Epithelial cell of prostate (primary cell): ENCODE data around the gene CENPN.

ENCODE experiments used
- DNase-seq: peaks from one replicate; pipeline ENCODE4 v3.0.0-alpha.2; 2011; ENCODE audit warnings: low read depth, low spot score
- H3K27ac ChIP-seq: fragments of 450-650 bp; 2 replicates; pipeline ENCODE4 v1.5.1; 2017; ENCODE audit warnings: mild to moderate bottlenecking

CENPN gene

DNA sequence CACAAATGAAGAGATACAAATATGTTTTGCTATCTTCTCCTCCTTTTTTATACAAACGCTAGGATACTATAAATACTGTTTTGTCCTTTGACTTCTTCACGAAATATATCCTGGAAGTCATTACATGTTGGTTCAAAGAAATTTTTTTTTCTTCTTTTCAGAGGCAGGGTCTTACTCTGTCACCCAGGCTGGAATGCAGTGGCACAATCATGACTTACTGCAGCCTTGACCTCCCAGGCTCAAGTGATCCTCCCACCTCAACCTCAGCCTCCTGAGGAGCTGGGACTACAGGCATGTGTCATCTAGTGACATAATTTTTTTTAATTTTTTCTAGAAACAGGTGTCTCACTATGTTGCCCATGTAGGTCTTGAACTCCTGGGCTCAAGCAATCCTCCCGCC is 16.4 kb upstream of the CENPN start:
- no peak overlapping the region for H3K27ac ChIP-seq

DNA sequence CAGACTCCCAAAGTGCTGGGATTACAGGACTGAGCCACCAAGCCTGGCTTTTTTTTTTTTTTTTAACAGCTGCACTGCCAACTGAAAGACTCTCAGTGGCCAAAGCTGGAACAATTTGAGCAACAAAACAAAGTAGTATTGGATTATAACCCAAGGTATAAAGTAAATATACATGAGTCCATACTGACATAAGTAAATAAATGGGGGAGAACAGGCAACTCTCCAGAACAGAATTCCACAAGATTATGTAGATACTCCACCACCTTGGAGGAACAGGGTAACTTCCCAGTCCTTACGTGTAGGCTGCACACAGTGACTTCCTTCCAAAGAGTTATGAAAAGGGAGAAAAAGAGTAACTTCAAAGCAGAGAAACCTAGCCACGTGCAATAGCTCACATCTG is 16.0 kb upstream of the CENPN start:
- H3K27ac ChIP-seq = no peak overlapping the region
- DNase-seq = no peak

More for the DNA sequence above, 16.4 kb upstream of the CENPN start:
- no peak for DNase-seq

DNA sequence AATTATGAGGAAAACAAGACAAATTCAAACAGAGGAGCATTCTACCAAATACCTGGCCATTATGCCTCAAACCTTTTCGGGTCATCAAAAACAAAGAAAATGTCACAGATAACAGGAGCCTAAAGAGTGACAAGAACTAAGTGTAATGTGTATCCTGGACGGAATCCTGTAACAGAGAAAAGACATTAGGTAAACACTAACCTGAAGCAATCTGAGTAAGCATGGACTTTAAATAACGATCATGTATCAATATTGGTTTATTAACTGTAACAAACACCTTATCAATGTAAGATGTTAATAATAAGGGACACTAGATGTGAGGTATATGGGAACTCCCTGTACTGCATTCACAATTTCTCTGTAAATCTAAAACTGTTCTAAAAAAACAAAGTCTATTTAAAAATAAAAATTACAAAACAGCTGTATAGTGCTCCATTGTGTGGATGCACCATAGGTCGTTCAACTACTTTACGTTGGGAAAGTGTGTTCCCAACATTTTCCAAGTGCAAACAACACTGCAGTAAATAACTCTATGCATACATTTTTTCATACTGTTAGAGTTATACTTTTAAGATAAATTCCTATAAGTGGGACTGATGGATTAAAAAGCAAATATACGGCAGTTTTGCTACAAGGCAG is 15.1 kb upstream of the CENPN start:
- DNase-seq = no peak
- no peak overlapping the region for H3K27ac ChIP-seq

DNA sequence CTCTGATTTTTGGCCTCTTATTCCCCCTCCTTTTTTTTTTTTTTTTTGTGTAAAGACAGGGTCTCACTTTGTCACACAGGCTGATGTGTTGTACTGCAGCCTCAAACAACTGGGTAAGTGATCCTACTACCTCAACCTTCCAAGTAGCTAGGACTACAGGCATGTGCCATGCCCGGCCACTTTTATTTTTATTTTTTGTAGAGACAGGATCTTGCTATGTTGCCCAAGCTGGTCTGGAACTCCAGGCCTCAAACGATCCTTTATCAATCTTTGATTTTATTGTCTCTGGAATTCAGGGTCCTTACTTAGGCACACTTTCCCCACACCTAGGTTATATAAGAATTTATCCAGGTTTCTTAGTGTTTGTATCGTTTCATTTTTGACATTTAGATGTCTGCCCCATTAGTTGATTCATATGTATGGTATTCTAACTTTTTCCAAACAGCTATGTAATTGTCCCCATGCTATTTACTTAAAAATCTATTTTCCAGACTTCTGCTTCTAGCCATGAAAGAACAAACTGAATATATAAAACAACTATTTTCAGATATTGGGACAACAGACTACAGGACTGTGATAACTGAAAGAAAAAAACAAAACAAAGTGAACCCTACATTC is 14.2 kb upstream of the CENPN start:
- no peak for DNase-seq
- peak overlapping the region; percentile 70 for H3K27ac ChIP-seq

DNA sequence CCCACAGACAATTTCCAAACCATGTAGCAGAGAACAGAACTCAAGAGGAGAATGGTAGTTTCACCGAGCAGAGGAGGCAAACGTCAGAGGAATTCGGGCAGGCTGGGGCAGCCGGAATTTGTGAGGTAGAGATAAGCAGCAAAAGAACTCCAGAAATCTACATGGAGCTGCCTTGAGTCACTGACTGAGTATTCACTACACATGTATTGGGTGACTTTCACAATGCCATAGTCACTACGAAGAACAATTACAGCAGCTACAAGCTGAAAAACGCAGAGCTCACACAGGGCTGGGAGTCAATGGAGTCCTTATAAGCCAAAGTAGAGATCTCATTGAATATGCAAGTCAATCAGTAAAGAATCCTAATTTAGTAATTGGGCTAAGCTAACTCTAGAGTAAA is 13.7 kb upstream of the CENPN start:
- H3K27ac ChIP-seq = peak overlapping the region; percentile 70
- DNase-seq = peak; percentile 37

DNA sequence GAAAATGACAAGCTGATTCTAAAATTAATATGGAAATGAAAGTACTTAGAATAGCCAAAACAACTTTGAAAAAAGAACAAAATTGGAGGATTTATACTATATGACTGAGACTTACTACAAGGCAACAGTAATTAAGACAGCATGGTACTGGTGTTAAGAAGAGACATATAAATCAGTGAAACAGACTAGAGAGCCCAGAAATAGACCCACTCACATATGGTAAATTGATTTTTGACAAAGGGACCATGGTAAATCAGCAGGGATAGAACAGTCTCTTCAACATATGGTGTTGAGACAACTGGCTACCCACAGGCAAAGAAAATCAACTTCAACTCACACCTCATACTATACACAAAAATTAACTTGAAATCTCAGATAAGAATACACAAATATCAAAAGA is 13.2 kb upstream of the CENPN start:
- DNase-seq = no peak
- peak overlapping the region; percentile 70 for H3K27ac ChIP-seq

DNA sequence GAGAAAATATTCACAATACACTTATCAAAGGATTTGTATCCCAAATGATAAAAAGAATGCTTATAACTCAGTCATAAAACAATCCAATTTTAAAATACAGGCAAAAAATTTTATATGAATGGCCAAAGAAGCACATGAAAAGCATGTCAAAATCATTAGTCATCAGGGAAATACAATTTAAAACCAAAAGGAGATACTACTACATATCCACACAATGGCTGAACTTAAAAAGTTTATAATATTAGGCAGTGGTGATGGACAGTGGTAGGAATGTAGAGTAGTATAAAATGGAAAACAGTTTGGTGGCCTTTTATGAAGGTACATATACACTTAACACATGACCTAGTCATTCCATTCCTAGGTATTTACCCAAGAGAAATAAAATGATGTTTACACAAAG is 12.6 kb upstream of the CENPN start:
- DNase-seq = no peak

DNA sequence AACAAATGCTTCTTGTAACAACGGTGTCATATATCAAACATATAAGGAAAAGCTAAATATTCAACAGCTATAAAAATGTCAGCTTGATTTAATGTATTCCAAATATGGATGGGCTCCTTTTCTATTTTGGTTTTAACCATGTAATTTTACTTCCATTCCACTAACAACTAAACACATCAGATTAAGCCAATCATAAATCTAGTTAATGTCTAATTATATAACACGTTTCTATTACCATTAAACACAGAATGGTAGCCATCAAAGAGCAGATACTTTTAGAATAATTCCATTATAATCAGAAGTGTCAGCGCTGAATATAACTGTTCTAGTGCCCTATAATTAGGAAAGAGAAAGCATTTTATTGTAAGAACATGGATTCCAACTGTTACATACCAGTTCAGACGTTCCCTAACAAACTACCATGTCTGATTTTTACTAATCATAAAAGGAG is 10.3 kb upstream of the CENPN start:
- no peak overlapping the region for H3K27ac ChIP-seq
- DNase-seq = no peak

More for the DNA sequence above, 12.6 kb upstream of the CENPN start:
- peak overlapping the region; percentile 70 for H3K27ac ChIP-seq

DNA sequence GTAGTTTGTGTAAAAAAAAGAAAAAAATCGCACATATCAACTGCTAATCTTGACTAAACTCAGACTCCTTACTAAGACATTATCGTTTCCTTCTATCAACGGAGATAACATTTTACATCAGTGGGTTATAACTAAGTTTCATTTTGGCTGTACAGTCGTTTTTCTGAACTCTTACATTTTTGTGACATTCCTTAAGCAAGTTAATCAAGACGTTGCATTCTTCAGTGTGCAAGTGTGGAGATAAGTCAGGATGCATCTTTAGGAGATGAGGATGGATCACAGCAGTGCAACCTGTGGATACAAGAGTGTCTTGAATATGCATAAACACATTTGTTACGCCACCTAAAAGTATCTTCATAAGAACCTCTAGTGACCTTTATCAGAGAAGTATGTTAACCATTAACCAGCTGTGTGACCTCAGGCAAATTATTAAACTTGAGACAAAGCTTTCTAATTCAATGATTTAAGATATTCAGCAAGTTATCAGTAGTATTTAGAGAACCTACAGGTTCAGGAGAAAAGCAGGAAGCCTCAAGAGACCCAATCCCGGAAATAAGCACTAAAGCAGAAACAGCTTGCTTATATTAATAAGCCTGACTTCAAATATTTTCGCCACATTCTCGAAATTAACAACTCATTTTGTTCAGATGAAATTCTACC is 9.7 kb upstream of the CENPN start:
- no peak for DNase-seq
- no peak overlapping the region for H3K27ac ChIP-seq

DNA sequence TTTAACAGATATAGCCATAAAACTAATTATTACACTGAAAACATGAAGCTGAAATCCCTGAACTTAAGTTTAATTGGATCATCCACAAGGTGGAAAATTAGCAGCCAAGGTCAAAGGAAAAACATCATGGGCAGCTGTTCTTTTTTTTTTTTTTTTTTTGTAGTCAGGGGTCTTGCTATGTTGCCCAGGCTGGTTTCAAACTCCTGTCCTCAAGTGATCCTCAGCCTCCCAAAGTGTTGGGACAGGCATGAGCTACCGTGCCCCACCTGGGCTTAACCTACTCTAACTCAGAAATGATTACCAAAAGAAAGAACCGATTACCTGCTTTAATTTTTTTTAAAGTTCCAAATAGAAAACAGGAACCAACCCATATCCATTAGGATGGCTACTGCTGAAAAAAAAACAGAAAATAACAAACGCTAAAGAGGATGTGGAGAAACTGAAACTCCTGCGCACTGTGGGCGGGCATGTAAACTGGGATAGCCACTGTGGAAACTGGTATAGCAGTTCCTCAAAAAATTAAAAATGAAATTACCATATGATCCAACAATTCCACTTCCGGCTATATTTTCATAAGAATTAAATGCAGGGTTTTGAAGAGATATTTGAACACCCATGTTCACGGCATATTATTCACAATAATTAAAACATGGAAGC is 8.9 kb upstream of the CENPN start:
- H3K27ac ChIP-seq = no peak overlapping the region
- DNase-seq = no peak

DNA sequence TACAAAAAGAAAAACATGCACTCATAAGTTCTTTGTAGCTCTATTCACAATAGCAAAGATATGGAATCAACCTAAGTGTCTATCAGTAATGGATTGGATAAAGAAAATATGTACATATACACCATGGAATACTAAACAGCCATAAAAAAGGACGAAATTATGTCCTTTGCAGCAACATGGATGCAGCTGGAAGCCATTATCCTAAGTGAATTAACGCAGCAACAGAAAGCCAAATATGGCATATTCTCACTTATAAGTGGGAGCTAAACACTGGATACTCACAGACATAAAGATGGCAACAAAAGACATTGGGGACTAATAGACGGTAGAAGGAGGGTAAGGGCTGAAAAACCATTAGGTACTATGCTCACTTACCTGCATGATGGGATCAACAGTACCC is 6.1 kb upstream of the CENPN start:
- no peak overlapping the region for H3K27ac ChIP-seq

DNA sequence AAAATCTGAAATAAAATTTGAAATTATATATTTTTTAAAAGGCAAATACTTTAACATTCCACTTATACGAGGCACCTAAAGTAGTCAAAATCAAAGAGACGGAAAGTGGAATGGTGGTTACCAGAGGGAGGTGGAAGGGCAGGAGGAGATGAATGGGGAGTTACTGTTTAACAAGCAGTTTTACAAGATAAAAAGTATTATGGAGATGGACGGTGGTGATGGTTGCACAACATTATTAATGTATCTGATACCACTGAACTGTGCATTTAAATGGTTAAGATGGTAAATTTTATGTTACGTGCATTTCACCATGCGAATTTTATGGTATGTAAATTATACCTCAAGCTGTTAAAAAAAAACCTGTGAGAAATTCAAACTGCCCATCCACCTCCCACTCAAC is 5.7 kb upstream of the CENPN start:
- no peak for DNase-seq
- H3K27ac ChIP-seq = no peak overlapping the region

More for the DNA sequence above, 6.1 kb upstream of the CENPN start:
- no peak for DNase-seq

DNA sequence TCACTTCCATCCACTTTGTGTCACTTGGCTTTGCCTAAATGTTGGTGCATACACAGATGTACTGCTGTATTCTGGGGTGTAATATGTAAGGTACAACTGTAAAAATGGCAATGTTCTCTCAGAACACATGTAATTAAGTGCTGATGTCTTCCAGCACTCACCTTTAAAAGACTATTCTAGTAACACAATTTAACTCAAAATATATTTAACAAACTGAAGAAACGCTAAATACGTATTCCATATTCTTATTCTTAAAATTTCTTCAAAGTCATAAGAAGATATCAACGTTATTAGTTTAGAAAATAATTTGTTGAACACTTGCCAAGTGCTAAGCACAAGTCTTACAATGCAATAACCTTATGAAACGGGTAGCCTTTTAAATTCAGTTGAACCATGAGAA is 4.0 kb upstream of the CENPN start:
- no peak for DNase-seq
- no peak overlapping the region for H3K27ac ChIP-seq

DNA sequence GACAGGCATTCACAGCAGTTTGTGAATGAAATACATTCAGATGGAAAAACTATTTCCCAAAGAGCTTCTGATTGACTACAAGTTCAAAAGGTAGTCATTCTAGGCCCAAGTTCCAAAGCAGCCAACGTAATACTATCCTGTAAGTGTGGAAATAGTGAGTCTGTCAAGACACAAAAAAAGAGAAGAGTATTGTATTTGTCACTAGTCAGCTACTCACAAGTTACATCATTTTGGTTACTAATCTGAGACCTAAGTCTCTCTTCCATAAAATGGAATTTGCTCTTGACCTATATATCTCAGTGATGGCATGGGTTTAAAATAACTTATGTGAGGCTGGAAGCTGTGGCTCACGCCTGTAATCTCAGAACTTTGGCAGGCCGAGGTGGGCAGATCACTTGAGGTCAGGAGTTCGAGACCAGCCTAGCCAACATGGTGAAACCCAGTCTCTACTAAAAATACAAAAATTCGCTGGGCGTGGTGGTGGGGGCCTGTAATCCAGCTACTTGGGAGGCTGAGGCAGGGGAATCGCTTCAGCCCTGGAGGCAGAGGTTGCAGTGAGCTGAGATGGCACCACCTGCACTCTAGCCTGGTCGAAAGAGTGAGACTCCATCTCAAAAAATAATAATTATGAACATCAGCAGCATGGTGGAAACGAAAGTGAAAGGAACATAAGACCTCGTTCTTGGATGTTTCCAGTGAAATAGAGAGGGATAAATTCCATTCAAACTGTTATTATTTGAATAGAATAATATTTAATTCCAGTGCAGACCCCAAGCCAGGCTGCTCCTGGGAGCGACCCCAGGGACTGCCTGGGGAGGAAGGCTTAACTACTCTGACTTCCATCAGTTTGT is 3.2 kb upstream of the CENPN start:
- no peak overlapping the region for H3K27ac ChIP-seq
- DNase-seq = no peak

DNA sequence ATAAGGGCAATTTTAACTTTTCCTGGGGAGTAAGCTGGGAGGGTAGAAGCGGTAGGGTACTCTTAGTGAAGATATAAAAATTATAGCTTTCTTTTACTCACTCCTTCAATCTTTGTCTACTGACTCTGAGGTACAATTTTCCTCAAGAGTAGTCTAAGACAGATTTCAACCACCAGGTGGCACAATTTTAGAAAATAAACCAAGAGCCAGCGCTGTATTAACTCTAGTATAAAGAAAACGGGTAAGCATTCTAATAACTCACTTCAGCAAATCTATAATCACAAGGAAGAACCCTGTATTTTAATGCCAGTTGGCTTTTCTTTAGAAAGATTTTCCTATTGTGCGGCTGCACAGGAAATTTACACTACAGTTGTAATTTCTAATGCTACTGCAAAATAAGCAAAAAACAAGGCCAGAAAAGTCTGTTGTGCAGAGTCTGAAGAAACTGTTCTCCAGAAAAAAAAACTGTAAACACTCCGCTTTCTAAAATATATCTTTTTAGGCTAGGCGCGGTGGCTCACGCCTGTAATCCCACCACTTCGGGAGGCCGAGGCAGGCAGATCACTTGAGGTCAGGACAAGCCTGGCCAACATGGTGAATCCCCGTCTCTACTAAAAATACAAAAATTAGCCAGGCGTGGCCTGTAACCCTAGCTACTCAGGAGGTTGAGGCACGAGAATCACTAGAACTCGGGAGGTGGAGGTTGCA is 2.2 kb upstream of the CENPN start:
- DNase-seq = no peak
- H3K27ac ChIP-seq = no peak overlapping the region

DNA sequence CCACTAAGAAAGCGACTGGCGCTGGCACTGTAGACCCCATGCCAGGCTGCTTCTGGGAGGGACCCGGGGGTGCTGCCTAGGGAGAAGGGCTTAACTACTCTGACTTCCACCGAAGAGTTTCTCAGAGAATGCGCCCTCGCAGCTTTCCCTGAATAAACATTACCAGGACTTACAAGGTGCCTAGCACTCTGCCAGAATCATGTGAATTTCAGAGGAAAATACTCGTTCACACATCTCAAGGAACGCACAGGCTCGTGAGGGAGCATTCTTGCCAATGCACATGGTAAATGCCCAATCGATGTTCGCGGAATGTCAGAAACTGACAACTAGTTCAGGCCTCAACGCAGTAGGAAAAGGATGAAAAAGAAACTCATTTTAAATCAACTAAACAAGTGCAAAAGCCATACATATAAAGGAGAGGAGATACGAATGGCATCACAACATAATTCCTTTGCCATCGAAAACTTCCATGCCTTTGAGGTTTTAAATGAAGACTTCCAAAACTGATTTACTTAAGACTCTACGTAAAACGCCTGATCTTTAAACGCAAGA is 1.3 kb upstream of the CENPN start:
- no peak for DNase-seq
- H3K27ac ChIP-seq = peak overlapping the region; percentile 88

DNA sequence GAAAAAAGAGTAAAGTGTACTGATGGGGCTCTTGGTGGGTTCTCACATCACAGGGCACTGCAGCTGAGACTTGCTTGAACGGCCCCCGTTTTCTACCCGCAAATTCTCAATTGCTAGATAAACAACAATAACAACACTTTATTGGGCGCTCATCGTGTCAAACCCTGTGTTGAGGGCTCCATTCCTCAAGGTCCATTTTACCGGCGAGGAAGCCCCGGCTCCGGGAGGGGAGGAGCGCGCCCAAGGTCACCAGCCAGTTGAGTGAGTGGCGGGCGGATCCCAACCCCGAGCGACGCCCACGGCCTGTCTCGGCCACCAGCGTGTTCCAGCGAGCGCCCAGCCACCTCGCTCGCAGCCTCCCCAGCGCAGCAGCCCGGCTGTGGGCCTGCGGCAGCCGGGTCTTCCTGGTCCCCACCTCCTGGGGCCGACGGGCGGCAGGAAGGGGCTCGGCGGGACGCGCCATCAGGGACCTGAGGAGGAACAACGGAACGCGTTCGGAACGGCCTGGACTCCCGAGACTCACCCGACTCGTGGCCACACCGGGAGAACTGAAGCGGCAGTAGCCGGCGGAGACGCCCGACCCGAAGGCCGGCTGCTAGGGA is 702 bp upstream of the CENPN start:
- DNase-seq = no peak
- H3K27ac ChIP-seq = peak overlapping the region; percentile 88

DNA sequence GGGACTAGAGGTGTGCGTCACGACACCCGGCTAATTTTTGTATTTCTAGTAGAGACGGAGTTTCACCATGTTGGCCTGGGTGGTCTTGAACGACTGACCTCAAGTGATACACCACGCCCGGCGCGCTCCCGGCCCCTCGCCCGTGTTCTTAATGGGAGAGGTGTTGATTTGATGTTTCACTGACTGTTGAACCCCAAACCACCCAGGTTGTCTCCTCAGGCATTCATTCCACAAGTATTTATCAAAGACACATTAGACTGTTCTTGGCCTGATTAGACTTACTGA is 1.4 kb downstream of the CENPN start:
- peak overlapping the region; percentile 88 for H3K27ac ChIP-seq
- DNase-seq = no peak

DNA sequence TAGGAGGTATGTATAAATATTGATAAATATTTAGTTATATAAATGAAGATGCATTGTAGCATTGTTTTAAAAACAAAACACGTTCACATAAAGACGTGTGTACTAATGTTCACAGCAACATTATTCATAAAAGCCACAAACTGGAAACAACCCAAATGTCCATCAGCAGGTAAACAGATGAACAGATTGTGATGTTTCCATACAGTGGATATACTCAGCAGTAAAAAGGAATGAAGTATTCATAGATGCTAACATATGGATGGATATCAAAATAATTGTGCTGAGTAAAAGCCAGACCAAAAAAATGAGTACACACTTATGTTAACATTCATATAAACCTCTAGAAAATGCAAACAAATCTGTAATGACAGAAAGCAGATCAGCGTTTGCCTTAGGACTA is 6.0 kb downstream of the CENPN start:
- DNase-seq = no peak
- H3K27ac ChIP-seq = no peak overlapping the region
